Measurements from ENCODE around the gene PNKD. TPM values are rescaled to one million over a fixed set of nuclear protein-coding genes. Genes with fewer than 3 reads are reported as not detected.

The PNKD gene
- polyA plus RNA-seq, 1 donor = 47.4 TPM

GRCh38 chr2:218395826-218396687 is 125.7 kb downstream of the PNKD start:
- DNase-seq (ENCODE audit: low read depth) = peak; percentile 77

Other genes with a start within 250 kb of the PNKD start
- 0.16 TPM for gene RUFY4, start 201.3 kb upstream of the PNKD start, polyA plus RNA-seq (ENCODE audit: insufficient read length)
- 0.18 TPM for gene CXCR2, start 144.5 kb upstream of the PNKD start, polyA plus RNA-seq (ENCODE audit: insufficient read length)
- not detected for gene CXCR1, start 103.6 kb upstream of the PNKD start, polyA plus RNA-seq (ENCODE audit: insufficient read length)
- gene ARPC2, start 53.3 kb upstream of the PNKD start, polyA plus RNA-seq (ENCODE audit: insufficient read length) = 205 TPM
- 2.3 TPM for gene GPBAR1, start 9.5 kb upstream of the PNKD start, polyA plus RNA-seq (ENCODE audit: insufficient read length)
- gene AAMP, start 382 bp upstream of the PNKD start, polyA plus RNA-seq (ENCODE audit: insufficient read length) = 87.4 TPM
- 81.3 TPM for gene TMBIM1, start 22.0 kb downstream of the PNKD start, polyA plus RNA-seq (ENCODE audit: insufficient read length)
- gene CATIP, start 86.3 kb downstream of the PNKD start, polyA plus RNA-seq (ENCODE audit: insufficient read length) = 0.15 TPM
- 0.37 TPM for gene SLC11A1, start 111.8 kb downstream of the PNKD start, polyA plus RNA-seq (ENCODE audit: insufficient read length)
- 95.5 TPM for gene CTDSP1, start 129.3 kb downstream of the PNKD start, polyA plus RNA-seq (ENCODE audit: insufficient read length)
- not detected for gene VIL1, start 148.6 kb downstream of the PNKD start, polyA plus RNA-seq (ENCODE audit: insufficient read length)